Activated CD8-positive, alpha-beta T cell treated with anti-CD3 and anti-CD28 coated beads for 36 hours (primary cell): Measurements from ENCODE around the gene KCTD2. TPM values are rescaled to one million over a fixed set of nuclear protein-coding genes. Genes with fewer than 3 reads are reported as not detected.

Experiments used
- ATAC-seq: fragments of 200-7000 bp; cut with Tn5 transposase; one replicate; pipeline ENCODE4 v1.10.0; 2021; ENCODE audit warnings: mild to moderate bottlenecking, moderate library complexity
- CTCF ChIA-PET: fragments of 350-600 bp; sonication (Branson Sonifier 250); formaldehyde crosslinking; loops from one replicate; lab custom pipeline; 2021; ENCODE audit warnings: antibody characterized with exemption; lab: Charles Lee
- POLR2A ChIA-PET: fragments of 350-600 bp; sonication (Branson Sonifier 250); formaldehyde crosslinking; loops from one replicate; lab custom pipeline; 2021; ENCODE audit warnings: antibody characterized with exemption; lab: Charles Lee
- DNase-seq: peaks from one replicate; pipeline ENCODE4 v3.0.0-alpha.2; 2020
- H3K27ac Mint-ChIP-seq: one replicate; pipeline ENCODE4 v1.8.0; 2021; ENCODE audit warnings: mild to moderate bottlenecking, mixed read lengths
- H3K27me3 Mint-ChIP-seq: one replicate; pipeline ENCODE4 v1.8.0; 2021; ENCODE audit warnings: mixed read lengths
- H3K36me3 Mint-ChIP-seq: one replicate; pipeline ENCODE4 v1.8.0; 2021; ENCODE audit warnings: low read depth, mixed read lengths
- H3K4me1 Mint-ChIP-seq: one replicate; pipeline ENCODE4 v1.8.0; 2021; ENCODE audit warnings: low read depth, mixed read lengths
- H3K4me3 Mint-ChIP-seq: one replicate; pipeline ENCODE4 v1.8.0; 2021; ENCODE audit warnings: mild to moderate bottlenecking, moderate library complexity, mixed read lengths
- H3K9me3 Mint-ChIP-seq: one replicate; pipeline ENCODE4 v1.8.0; 2021; ENCODE audit warnings: mixed read lengths
- CTCF ChIP-seq: fragments of 200-600 bp; IDR thresholded peaks from one replicate; pipeline ENCODE4 v1.8.0; 2022; ENCODE audit warnings: antibody characterized with exemption, mild to moderate bottlenecking
- intact Hi-C: fragments of 100-400 bp; cut with micrococcal nuclease; formaldehyde crosslinking; loops from one replicate; pipeline ENCODE4 v1.10.0; 2022
- total RNA-seq, 2 experiments: library from RNA; stranded (reverse); gene quantifications; one replicate each; pipeline ENCODE4 v1.2.3, GENCODE V29; 2021

KCTD2 gene
- total RNA-seq, 2 experiments from 2014 or later = 10.5 to 11.4 TPM

DNA sequence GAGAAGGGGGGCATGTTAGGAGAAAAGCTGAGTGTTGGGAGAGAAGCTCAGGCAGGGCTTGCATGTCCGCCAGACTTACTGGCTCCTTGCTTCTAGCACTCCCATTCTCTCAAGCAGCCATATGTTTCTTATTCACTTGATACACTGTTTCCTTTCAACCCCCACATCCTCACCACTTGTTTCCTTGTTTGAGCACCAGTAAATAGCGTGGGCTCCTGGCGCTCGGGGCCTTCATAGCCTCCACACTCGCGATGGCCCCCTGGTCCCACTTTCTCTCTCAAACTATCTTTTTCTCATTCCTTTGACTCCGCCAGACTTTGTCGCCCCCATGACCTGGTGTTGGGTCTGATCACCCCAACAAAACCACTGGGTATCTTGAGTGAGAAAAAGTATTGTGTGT is 16.9 kb upstream of the KCTD2 start:
- intact Hi-C loops = no loop called here
- Mint-ChIP-seq H3K36me3 (peaks cover 5% of the 10 kb centered on the region), H3K4me1 (peaks cover 28% of the 10 kb centered on the region), H3K9me3 (peaks cover 6% of the 10 kb centered on the region), H3K27me3 (peaks cover 3% of the 10 kb centered on the region), H3K27ac (no peak overlapping the region), H3K4me3 (no peak overlapping the region)
- ATAC-seq = no peak
- ChIA-PET CTCF (no interaction called here), POLR2A (no interaction called here)
- DNase-seq = no peak
- no peak for TF ChIP-seq CTCF

- ATAC-seq = peak; percentile 10
- peaks cover 2% of the 10 kb centered on the region for H3K36me3 Mint-ChIP-seq
- peaks cover 38% of the 10 kb centered on the region for H3K4me1 Mint-ChIP-seq
- ChIA-PET POLR2A (interaction anchor here (0.9 to 2.3 kb wide), 4 partner anchors 20 to 258 kb away, joined by 3 to 14 read pairs (median 4); partner anchors contain the start of genes ARMC7 and MRPL58), CTCF (interaction anchor here (1.1 to 2.2 kb wide), 7 partner anchors 19 to 82 kb away, joined by 3 to 11 read pairs (median 8); partner anchors contain the start of gene SLC16A5)
- H3K27ac Mint-ChIP-seq = peak overlapping the region; percentile 2
- intact Hi-C loops = no loop called here
- H3K9me3 Mint-ChIP-seq = peaks cover 6% of the 10 kb centered on the region
- H3K4me3 Mint-ChIP-seq = peak overlapping the region; percentile 96
- H3K27me3 Mint-ChIP-seq = peaks cover 3% of the 10 kb centered on the region
- TF ChIP-seq CTCF = no peak
- DNase-seq = peak; percentile 77
Measured at GRCh38 chr17:75031972-75032719, 14.9 kb upstream of the KCTD2 start.

GRCh38 chr17:75032720-75033280 is 14.2 kb upstream of the KCTD2 start:
- no peak for DNase-seq
- ATAC-seq = no peak
- ChIA-PET POLR2A (interaction anchor here (2.3 kb wide), 1 partner anchor 21 kb away, joined by 14 read pairs; the partner anchor contains the start of gene MRPL58), CTCF (interaction anchor here (1.3 to 2.2 kb wide), 5 partner anchors 19 to 81 kb away, joined by 3 to 11 read pairs (median 8); no protein-coding TSS in a partner anchor)
- Mint-ChIP-seq H3K4me3 (peak overlapping the region; percentile 96), H3K36me3 (peaks cover 2% of the 10 kb centered on the region), H3K27ac (no peak overlapping the region), H3K27me3 (peaks cover 3% of the 10 kb centered on the region), H3K9me3 (peaks cover 6% of the 10 kb centered on the region), H3K4me1 (peaks cover 38% of the 10 kb centered on the region)
- intact Hi-C loops = no loop called here
- no peak for TF ChIP-seq CTCF

DNA sequence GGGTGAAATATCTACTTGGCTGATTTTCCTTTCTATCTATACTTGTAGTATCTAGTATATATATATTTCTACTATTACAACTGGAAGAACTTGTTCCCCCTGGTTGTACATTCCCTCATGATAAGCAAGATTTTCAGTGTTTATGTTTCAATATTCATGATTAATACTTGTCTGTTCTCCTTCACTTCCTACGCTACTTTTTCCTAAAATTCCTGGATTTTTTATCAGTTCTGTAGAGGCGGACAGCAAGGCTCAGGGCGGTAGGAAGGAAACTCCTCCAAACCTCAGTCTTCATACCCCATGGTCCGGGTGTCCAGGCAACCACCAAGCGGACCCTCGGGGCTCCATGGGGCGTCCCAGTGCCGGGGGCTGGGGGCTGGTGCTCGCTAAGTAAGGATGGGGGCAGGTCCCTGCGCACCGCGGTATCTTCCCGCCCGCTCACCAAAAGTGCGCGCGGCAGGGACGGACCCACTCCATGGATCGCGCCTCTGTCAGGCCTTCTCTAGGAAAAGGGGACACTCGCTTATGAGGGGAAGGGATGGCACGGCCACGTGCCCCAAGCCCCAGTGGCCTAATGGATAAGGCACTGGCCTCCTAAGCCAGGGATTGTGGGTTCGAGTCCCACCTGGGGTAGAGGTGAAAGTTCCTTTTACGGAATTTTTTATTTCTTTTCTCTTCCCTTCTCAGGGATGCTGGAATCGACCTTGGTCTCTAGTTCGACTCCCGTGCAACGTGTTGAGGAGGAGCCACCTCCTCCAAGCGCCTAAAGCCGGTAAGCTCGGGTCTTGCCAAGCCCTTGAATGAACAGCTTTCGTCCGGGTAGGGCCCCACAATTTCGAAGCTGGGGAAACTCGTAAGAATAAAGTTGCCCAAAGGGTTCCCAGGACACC is 13.4 kb upstream of the KCTD2 start:
- Mint-ChIP-seq H3K27ac (peak overlapping the region; percentile 97), H3K4me3 (peak overlapping the region; percentile 96), H3K4me1 (peaks cover 38% of the 10 kb centered on the region), H3K9me3 (peaks cover 6% of the 10 kb centered on the region), H3K27me3 (peaks cover 3% of the 10 kb centered on the region), H3K36me3 (peaks cover 6% of the 10 kb centered on the region)
- CTCF ChIA-PET = interaction anchor here (0.7 to 2.2 kb wide), 5 partner anchors 21 to 263 kb away, joined by 3 to 21 read pairs (median 4); partner anchors contain the start of gene MRPL58
- DNase-seq = peak; percentile 94
- no peak for TF ChIP-seq CTCF
- intact Hi-C loops = no loop called here
- peak; percentile 24 for ATAC-seq
- POLR2A ChIA-PET = interaction anchor here (0.8 to 2.9 kb wide), 5 partner anchors 13 to 121 kb away, joined by 3 to 26 read pairs (median 9); partner anchors contain the start of genes ATP5PD, HID1, JPT1 and KCTD2
